Activated naive CD8-positive, alpha-beta T cell treated with anti-CD3 and anti-CD28 coated beads for 36 hours (primary cell): ENCODE measurements around the gene PPP6R1. TPM values are rescaled to one million over a fixed set of nuclear protein-coding genes. Genes with fewer than 3 reads are reported as not detected.
A peak's percentile ranks its signal among the peaks of the same experiment; 100 is the strongest.
"Not testable (repeated sequence)": the region's sequence is repeated elsewhere in the genome, so short reads cannot be mapped to it uniquely, and the experiment has no call there.

Experiments used
- DNase-seq: peaks from one replicate; pipeline ENCODE4 v3.0.0; 2021
- H3K27ac Mint-ChIP-seq: one replicate; pipeline ENCODE4 v1.8.0; 2022; ENCODE audit warnings: mild to moderate bottlenecking, moderate library complexity, mixed read lengths
- H3K27me3 Mint-ChIP-seq: one replicate; pipeline ENCODE4 v1.8.0; 2022; ENCODE audit warnings: mild to moderate bottlenecking, mixed read lengths
- H3K36me3 Mint-ChIP-seq: one replicate; pipeline ENCODE4 v1.8.0; 2021; ENCODE audit warnings: mild to moderate bottlenecking, mixed read lengths
- H3K4me1 Mint-ChIP-seq: one replicate; pipeline ENCODE4 v1.8.0; 2021; ENCODE audit warnings: mixed read lengths
- H3K4me3 Mint-ChIP-seq: one replicate; pipeline ENCODE4 v1.8.0; 2022; ENCODE audit warnings: mild to moderate bottlenecking, moderate library complexity, mixed read lengths
- H3K9me3 Mint-ChIP-seq: one replicate; pipeline ENCODE4 v1.8.0; 2022; ENCODE audit warnings: mixed read lengths
- total RNA-seq, 2 experiments: library from RNA; stranded (reverse); gene quantifications; one replicate each; pipeline ENCODE4 v1.2.3, GENCODE V29; 2021

PPP6R1 gene
- total RNA-seq, 2 experiments from 2014 or later = 226 to 227 TPM

GRCh38 chr19:55212447-55212846, 46.4 kb downstream of the PPP6R1 start:
- Mint-ChIP-seq H3K4me1 (peaks cover 13% of the 10 kb centered on the region), H3K9me3 (peaks cover 16% of the 10 kb centered on the region), H3K4me3 (no peak overlapping the region), H3K27me3 (peaks cover 54% of the 10 kb centered on the region), H3K36me3 (peaks cover 3% of the 10 kb centered on the region), H3K27ac (no peak overlapping the region)
- peak; percentile 34 for DNase-seq

- Mint-ChIP-seq H3K27ac (no peak overlapping the region), H3K4me1 (peaks cover 2% of the 10 kb centered on the region), H3K27me3 (peaks cover 67% of the 10 kb centered on the region), H3K9me3 (peaks cover 14% of the 10 kb centered on the region), H3K4me3 (no peak overlapping the region), H3K36me3 (peaks cover 3% of the 10 kb centered on the region)
- no peak for DNase-seq
These were observed 48.9 kb downstream of the PPP6R1 start for GRCh38 chr19:55209693-55210472.

- Mint-ChIP-seq H3K27me3 (peaks cover 68% of the 10 kb centered on the region), H3K9me3 (peaks cover 13% of the 10 kb centered on the region), H3K36me3 (peaks cover 3% of the 10 kb centered on the region), H3K4me3 (no peak within 1 kb of the TSS), H3K4me1 (peaks cover 2% of the 10 kb centered on the region), H3K27ac (no peak within 1 kb of the TSS)
- no peak for DNase-seq
These were observed 49.7 kb downstream of the PPP6R1 start, which contains the start of gene PTPRH for GRCh38 chr19:55208880-55209692. TSS of gene PTPRH (minus strand) at chr19:55209501. CDS start at chr19:55209433, 68 bp downstream.

GRCh38 chr19:55206664-55207500, 51.9 kb downstream of the PPP6R1 start:
- peak overlapping the region; percentile 12 for H3K27ac Mint-ChIP-seq
- peaks cover 2% of the 10 kb centered on the region for H3K9me3 Mint-ChIP-seq
- H3K36me3 Mint-ChIP-seq = no peaks in the 10 kb centered on the region
- H3K27me3 Mint-ChIP-seq = peaks cover 64% of the 10 kb centered on the region
- H3K4me3 Mint-ChIP-seq = no peak overlapping the region
- peaks cover 2% of the 10 kb centered on the region for H3K4me1 Mint-ChIP-seq
- DNase-seq = peak; percentile 65

GRCh38 chr19:55202199-55202598, 56.6 kb downstream of the PPP6R1 start:
- H3K4me3 Mint-ChIP-seq, H3K27ac Mint-ChIP-seq, DNase-seq, H3K36me3 Mint-ChIP-seq, H3K4me1 Mint-ChIP-seq, H3K9me3 Mint-ChIP-seq: not testable (repeated sequence)
- peaks cover 70% of the 10 kb centered on the region for H3K27me3 Mint-ChIP-seq

GRCh38 chr19:55199620-55200204, 59.1 kb downstream of the PPP6R1 start:
- Mint-ChIP-seq H3K27me3 (peaks cover 48% of the 10 kb centered on the region), H3K36me3 (no peaks in the 10 kb centered on the region), H3K9me3 (no peaks in the 10 kb centered on the region), H3K4me3 (no peak overlapping the region), H3K4me1 (no peaks in the 10 kb centered on the region), H3K27ac (no peak overlapping the region)
- DNase-seq = no peak

GRCh38 chr19:55198651-55199050, 60.2 kb downstream of the PPP6R1 start:
- no peak overlapping the region for H3K4me3 Mint-ChIP-seq
- no peaks in the 10 kb centered on the region for H3K36me3 Mint-ChIP-seq
- no peak for DNase-seq
- H3K27me3 Mint-ChIP-seq = peaks cover 42% of the 10 kb centered on the region
- H3K4me1 Mint-ChIP-seq = no peaks in the 10 kb centered on the region
- no peak overlapping the region for H3K27ac Mint-ChIP-seq
- H3K9me3 Mint-ChIP-seq = no peaks in the 10 kb centered on the region

- Mint-ChIP-seq H3K4me3 (no peak overlapping the region), H3K27ac (no peak overlapping the region), H3K27me3 (peaks cover 43% of the 10 kb centered on the region), H3K36me3 (no peaks in the 10 kb centered on the region), H3K9me3 (no peaks in the 10 kb centered on the region), H3K4me1 (no peaks in the 10 kb centered on the region)
- DNase-seq = no peak
These were observed 61.3 kb downstream of the PPP6R1 start for GRCh38 chr19:55197528-55197927.

GRCh38 chr19:55196803-55197202, 62.0 kb downstream of the PPP6R1 start:
- H3K4me1 Mint-ChIP-seq = no peaks in the 10 kb centered on the region
- H3K27me3 Mint-ChIP-seq = peaks cover 40% of the 10 kb centered on the region
- no peaks in the 10 kb centered on the region for H3K36me3 Mint-ChIP-seq
- DNase-seq = no peak
- no peaks in the 10 kb centered on the region for H3K9me3 Mint-ChIP-seq
- no peak overlapping the region for H3K4me3 Mint-ChIP-seq
- no peak overlapping the region for H3K27ac Mint-ChIP-seq

- Mint-ChIP-seq H3K27me3 (peaks cover 16% of the 10 kb centered on the region), H3K27ac (no peak overlapping the region), H3K9me3 (no peaks in the 10 kb centered on the region), H3K36me3 (no peaks in the 10 kb centered on the region), H3K4me3 (no peak overlapping the region), H3K4me1 (peaks cover 2% of the 10 kb centered on the region)
- DNase-seq = no peak
These were observed 65.3 kb downstream of the PPP6R1 start for GRCh38 chr19:55193481-55193880.

- H3K4me1 Mint-ChIP-seq = peaks cover 2% of the 10 kb centered on the region
- no peak overlapping the region for H3K4me3 Mint-ChIP-seq
- H3K27ac Mint-ChIP-seq = no peak overlapping the region
These were observed 69.4 kb downstream of the PPP6R1 start for GRCh38 chr19:55189403-55189835.

GRCh38 chr19:55188625-55189024, 70.2 kb downstream of the PPP6R1 start:
- Mint-ChIP-seq H3K27ac (no peak overlapping the region), H3K9me3 (no peaks in the 10 kb centered on the region), H3K4me1 (peaks cover 2% of the 10 kb centered on the region), H3K4me3 (no peak overlapping the region), H3K36me3 (no peaks in the 10 kb centered on the region), H3K27me3 (peaks cover 22% of the 10 kb centered on the region)
- DNase-seq = no peak

More at GRCh38 chr19:55189403-55189835, 69.4 kb downstream of the PPP6R1 start:
- H3K9me3 Mint-ChIP-seq = no peaks in the 10 kb centered on the region
- no peak for DNase-seq
- H3K36me3 Mint-ChIP-seq = no peaks in the 10 kb centered on the region
- peaks cover 21% of the 10 kb centered on the region for H3K27me3 Mint-ChIP-seq

- Mint-ChIP-seq H3K4me3 (no peak overlapping the region), H3K4me1 (peaks cover 2% of the 10 kb centered on the region), H3K36me3 (no peaks in the 10 kb centered on the region), H3K27ac (no peak overlapping the region), H3K27me3 (peaks cover 37% of the 10 kb centered on the region), H3K9me3 (no peaks in the 10 kb centered on the region)
- no peak for DNase-seq
These were observed 72.7 kb downstream of the PPP6R1 start for GRCh38 chr19:55186080-55186479.

- DNase-seq = no peak
- no peaks in the 10 kb centered on the region for H3K9me3 Mint-ChIP-seq
- no peak overlapping the region for H3K4me3 Mint-ChIP-seq
- peaks cover 11% of the 10 kb centered on the region for H3K4me1 Mint-ChIP-seq
- no peak overlapping the region for H3K27ac Mint-ChIP-seq
- no peaks in the 10 kb centered on the region for H3K36me3 Mint-ChIP-seq
- H3K27me3 Mint-ChIP-seq = peaks cover 77% of the 10 kb centered on the region
These were observed 77.1 kb downstream of the PPP6R1 start for GRCh38 chr19:55181740-55182139.
